Choroid plexus epithelial cell (primary cell): ENCODE results near the gene GUCY1A2.

Experiments used
- DNase-seq: peaks from one replicate; pipeline ENCODE4 v3.0.0-alpha.2; 2010; ENCODE audit warnings: low read depth
- H3K4me3 ChIP-seq: 2 replicates; pipeline ENCODE4 v1.5.1; 2011; ENCODE audit warnings: low read depth, mild to moderate bottlenecking, control low read depth, low read length, moderate library complexity
- TF ChIP-seq, protein P1 (sequence below): conservative IDR thresholded peaks from 2 replicates; pipeline ENCODE4 v1.5.1; 2011; ENCODE audit warnings: low read depth, mild to moderate bottlenecking, control low read depth, inconsistent platforms, low read length, moderate library complexity

The GUCY1A2 gene

GRCh38 chr11:106986673-106987072, 31.6 kb downstream of the GUCY1A2 start:
- DNase-seq = no peak
- TF ChIP-seq, protein P1, sequence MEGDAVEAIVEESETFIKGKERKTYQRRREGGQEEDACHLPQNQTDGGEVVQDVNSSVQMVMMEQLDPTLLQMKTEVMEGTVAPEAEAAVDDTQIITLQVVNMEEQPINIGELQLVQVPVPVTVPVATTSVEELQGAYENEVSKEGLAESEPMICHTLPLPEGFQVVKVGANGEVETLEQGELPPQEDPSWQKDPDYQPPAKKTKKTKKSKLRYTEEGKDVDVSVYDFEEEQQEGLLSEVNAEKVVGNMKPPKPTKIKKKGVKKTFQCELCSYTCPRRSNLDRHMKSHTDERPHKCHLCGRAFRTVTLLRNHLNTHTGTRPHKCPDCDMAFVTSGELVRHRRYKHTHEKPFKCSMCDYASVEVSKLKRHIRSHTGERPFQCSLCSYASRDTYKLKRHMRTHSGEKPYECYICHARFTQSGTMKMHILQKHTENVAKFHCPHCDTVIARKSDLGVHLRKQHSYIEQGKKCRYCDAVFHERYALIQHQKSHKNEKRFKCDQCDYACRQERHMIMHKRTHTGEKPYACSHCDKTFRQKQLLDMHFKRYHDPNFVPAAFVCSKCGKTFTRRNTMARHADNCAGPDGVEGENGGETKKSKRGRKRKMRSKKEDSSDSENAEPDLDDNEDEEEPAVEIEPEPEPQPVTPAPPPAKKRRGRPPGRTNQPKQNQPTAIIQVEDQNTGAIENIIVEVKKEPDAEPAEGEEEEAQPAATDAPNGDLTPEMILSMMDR = no peak
- no peak overlapping the region for H3K4me3 ChIP-seq

DNA sequence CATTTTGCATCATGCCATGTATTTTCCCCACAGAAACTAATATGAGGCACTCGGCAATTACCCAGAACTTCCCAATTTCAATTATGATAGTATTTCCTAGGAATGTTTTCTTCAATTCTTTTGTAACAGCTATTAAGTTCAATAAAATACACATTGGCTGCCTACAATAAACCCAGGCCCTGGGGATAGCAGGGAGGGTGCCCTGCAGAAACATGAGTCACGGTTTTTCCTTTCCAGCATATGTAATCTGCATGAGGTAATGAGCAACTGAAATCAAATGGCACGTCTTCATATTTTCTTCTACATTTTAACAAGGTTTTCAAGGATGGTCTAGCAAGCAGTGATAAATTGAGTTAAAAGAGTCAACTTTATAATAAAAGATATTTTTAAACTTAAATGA, 32.0 kb downstream of the GUCY1A2 start:
- TF ChIP-seq, protein P1 = no peak
- DNase-seq = peak; percentile 51

DNA sequence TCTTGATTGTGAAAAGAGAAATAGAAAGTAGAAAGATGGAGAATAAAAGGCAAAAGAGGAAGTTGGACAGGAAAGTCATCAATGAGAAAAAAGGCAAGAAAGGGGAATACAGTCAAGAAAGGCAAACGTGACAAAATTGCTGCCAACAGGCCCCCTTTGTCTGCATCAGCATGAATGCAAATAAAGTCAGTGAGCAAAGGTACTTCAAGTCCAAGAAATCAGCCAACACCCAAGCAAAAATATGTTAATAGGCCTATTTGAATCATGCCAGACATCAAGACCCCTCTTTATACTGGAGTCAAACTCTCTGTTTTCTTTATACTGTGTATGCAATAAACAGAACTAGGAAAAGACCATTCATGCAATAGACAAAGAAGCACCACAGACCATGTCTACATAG, 34.3 kb downstream of the GUCY1A2 start:
- no peak overlapping the region for H3K4me3 ChIP-seq

More for the DNA sequence above, 32.0 kb downstream of the GUCY1A2 start:
- no peak overlapping the region for H3K4me3 ChIP-seq

DNA sequence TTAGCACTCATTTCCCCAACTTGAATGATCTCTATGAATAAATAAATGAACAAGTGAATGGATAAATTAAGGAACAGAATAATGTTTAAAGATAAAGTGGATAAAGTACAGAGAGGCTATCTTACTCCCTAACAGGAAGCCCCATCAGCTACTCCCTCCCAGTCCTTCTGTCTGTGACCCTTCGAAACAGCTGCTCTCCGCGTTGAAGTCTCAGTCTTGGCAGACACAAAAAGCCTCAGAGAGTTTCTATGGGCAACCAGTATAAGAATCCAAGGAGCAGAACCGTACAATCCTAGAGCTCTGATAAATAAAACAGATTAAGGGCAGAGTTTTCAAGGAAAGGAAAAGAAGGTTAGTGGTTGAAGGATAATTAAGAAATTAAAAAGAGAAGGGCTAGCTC, 35.0 kb downstream of the GUCY1A2 start:
- DNase-seq = no peak
- TF ChIP-seq, protein P1 = no peak
- no peak overlapping the region for H3K4me3 ChIP-seq

More for the DNA sequence above, 34.3 kb downstream of the GUCY1A2 start:
- no peak for DNase-seq
- TF ChIP-seq, protein P1 = no peak

GRCh38 chr11:106974831-106975230, 43.4 kb downstream of the GUCY1A2 start:
- DNase-seq = peak; percentile 53
- no peak overlapping the region for H3K4me3 ChIP-seq
- TF ChIP-seq, protein P1 = peak; percentile 39

DNA sequence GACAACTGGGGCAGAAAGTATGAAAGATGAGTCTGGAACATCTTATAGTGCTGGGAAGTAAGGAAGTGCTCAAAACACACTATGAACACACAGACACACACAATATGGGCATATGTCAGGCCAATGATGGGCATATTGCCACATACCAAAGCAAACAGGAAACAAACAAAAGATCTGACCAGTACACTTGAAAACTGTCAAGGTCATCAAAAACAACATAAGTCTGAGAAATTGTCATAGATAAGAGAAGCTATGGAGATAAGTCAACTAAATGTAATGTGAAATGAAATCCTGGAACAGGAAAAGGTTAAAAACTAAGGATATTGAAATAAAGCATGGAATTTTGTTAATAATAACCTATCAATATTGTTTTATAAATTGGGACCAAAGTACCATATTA, 46.4 kb downstream of the GUCY1A2 start:
- TF ChIP-seq, protein P1 = no peak
- H3K4me3 ChIP-seq = no peak overlapping the region
- DNase-seq = no peak

DNA sequence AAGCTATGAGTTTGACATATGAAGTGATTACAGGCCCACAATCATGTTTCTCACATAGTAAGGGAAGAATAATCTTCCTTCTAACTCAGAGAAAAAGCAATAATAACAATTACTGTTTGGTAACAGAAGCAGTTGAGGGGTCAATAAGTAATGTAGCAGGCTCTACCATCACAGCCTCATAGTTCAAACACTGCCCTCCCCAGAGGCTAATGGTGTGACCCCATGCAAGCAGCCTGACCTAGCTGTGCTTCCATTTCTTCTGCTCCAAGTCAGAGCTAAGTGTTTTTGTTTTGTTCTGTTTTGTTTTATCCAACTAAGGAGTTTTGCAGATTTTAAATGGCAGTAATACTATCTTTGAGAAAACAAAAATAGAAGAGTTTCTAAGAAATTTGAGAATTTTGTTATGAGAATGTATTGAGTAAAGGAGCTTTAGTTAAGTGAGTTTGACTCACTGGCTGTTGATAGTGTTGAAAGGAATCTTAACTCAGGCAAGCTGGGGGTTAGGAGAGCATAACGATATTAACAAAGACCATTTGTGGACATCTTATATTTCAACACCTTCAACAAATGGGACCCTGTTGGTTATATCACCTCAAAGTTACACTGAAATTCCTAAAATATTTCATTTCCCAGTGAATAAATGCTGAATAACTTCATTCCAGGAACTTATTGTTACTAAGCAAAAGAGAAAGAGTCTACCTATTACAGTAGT, 48.5 kb downstream of the GUCY1A2 start:
- TF ChIP-seq, protein P1 = no peak
- peak; percentile 56 for DNase-seq

More for the DNA sequence above, 48.5 kb downstream of the GUCY1A2 start:
- H3K4me3 ChIP-seq = no peak overlapping the region
